Suprapubic skin (tissue), 3 donors: ENCODE results near the gene ZNF362.

Experiments used
- EP300 ChIP-seq: sonication (generic); formaldehyde crosslinking; IDR thresholded peaks from one replicate; pipeline ENCODE4 v1.6.1; 2017; ENCODE audit warnings: antibody characterized with exemption
- POLR2A ChIP-seq, 2 donors: fragments of 450-650 bp; IDR thresholded peaks; one replicate each; pipeline ENCODE4 v1.6.1; 2017; ENCODE audit warnings: antibody characterized with exemption in 2 of 2, mild to moderate bottlenecking in 2 of 2, moderate library complexity in 2 of 2
- TF ChIP-seq, protein P1 (sequence below), 2 donors: fragments of 200-600 bp in 1 of 2; fragments of 450-650 bp in 1 of 2; sonication (generic) in 1 of 2; IDR thresholded peaks; one replicate each; pipeline ENCODE4 v1.5.1; 2016 to 2019; ENCODE audit warnings: antibody characterized with exemption in 2 of 2, mild to moderate bottlenecking in 1 of 2, moderate library complexity in 1 of 2

DNA sequence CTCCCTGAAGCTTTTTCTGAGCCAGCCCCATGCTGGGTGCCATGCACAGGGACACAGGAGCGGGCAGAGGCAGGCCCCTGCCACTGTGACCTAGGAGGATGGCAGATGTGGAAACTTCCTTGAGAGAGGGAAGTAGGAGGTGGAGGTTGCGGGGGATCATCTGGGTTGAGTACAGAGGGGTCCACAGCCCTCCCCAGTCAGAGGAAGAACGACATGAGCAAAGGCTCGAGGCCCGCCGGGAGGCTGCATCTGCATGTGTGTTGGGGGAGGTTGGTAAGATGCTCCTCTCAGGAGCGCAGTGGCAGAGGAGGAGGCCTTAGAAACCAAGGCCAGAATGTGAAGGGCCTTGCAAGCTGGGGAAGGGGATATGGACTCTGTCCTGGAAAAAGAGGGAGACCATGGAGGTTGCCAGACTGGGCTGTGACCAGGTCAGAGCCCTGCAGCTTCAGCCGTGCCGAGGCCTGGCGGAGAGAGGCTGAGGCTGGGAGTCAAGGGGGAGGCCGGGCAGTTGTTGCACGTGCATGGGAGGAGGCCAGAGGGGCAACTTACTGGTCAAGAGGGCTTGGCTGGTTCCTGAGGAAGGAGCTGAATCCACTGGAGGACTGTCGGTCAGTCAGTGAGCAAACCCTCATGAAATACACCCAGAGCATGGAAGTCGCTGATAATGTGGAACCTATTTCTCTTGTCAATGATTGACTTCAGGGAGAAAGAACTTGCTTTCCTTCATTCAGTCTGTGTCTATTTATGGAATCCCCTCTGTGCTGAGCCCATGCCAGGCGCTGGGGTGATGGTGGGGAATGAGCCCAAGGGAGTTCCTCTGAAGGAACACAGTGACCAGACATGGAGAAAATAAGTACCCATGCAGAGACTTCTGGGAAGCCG is 32.9 kb downstream of the ZNF362 start:
- no peak for TF ChIP-seq POLR2A (IDR thresholded peaks at IDR 0.05)
- no peak for TF ChIP-seq EP300
- TF ChIP-seq, protein P1, sequence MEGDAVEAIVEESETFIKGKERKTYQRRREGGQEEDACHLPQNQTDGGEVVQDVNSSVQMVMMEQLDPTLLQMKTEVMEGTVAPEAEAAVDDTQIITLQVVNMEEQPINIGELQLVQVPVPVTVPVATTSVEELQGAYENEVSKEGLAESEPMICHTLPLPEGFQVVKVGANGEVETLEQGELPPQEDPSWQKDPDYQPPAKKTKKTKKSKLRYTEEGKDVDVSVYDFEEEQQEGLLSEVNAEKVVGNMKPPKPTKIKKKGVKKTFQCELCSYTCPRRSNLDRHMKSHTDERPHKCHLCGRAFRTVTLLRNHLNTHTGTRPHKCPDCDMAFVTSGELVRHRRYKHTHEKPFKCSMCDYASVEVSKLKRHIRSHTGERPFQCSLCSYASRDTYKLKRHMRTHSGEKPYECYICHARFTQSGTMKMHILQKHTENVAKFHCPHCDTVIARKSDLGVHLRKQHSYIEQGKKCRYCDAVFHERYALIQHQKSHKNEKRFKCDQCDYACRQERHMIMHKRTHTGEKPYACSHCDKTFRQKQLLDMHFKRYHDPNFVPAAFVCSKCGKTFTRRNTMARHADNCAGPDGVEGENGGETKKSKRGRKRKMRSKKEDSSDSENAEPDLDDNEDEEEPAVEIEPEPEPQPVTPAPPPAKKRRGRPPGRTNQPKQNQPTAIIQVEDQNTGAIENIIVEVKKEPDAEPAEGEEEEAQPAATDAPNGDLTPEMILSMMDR (IDR thresholded peaks at IDR 0.05) = no peak
